Uterus (tissue), 4 donors: ENCODE data around the gene SKIC3. TPM values are rescaled to one million over a fixed set of nuclear protein-coding genes. Genes with fewer than 3 reads are reported as not detected.
A peak's percentile ranks its signal among the peaks of the same experiment; 100 is the strongest.

Experiments
- DNase-seq, 2 donors: peaks; one replicate each; pipeline ENCODE4 v3.0.0-alpha.2; 2019 to 2020
- H3K27ac ChIP-seq, 2 donors: fragments of 200-600 bp; sonication (generic); 1 replicate in 1 of 2; 2 replicates in 1 of 2; pipeline ENCODE4 v1.5.1; 2016 to 2018
- H3K27me3 ChIP-seq, 2 donors: fragments of 200-600 bp; sonication (generic); one replicate each; pipeline ENCODE4 v1.5.1; 2018 to 2019; ENCODE audit warnings: control low read depth in 1 of 2
- H3K36me3 ChIP-seq, 2 donors: fragments of 200-600 bp; sonication (generic); one replicate each; pipeline ENCODE4 v1.5.1; 2019; ENCODE audit warnings: control low read depth in 1 of 2
- H3K4me1 ChIP-seq, 2 donors: fragments of 200-600 bp; sonication (generic); one replicate each; pipeline ENCODE4 v1.5.1; 2018 to 2019; ENCODE audit warnings: control low read depth in 1 of 2
- H3K4me3 ChIP-seq, 2 donors: fragments of 200-600 bp; sonication (generic); 1 replicate in 1 of 2; 2 replicates in 1 of 2; pipeline ENCODE4 v1.5.1; 2018 to 2019; ENCODE audit warnings: mild to moderate bottlenecking in 1 of 2
- H3K9me3 ChIP-seq, 2 donors: fragments of 200-600 bp; sonication (generic); one replicate each; pipeline ENCODE4 v1.5.1; 2019; ENCODE audit warnings: control low read depth in 1 of 2
- CTCF ChIP-seq, 4 experiments: fragments of 200-600 bp in 2 of 4; fragments of 450-650 bp in 2 of 4; sonication (generic) in 2 of 4; IDR thresholded peaks; one replicate each; pipeline ENCODE4 v1.5.1; 2016 to 2019; ENCODE audit warnings: antibody characterized with exemption in 4 of 4, mild to moderate bottlenecking in 2 of 4, moderate library complexity in 1 of 4
- POLR2A ChIP-seq, 2 donors: fragments of 450-650 bp; IDR thresholded peaks; one replicate each; pipeline ENCODE4 v1.6.1; 2016; ENCODE audit warnings: antibody characterized with exemption in 2 of 2, mild to moderate bottlenecking in 1 of 2, moderate library complexity in 1 of 2
- intact Hi-C: fragments of 100-400 bp; cut with DNase I; formaldehyde crosslinking; loops from one replicate; pipeline ENCODE4 v1.15.1; 2023; ENCODE audit warnings: low total_unique reads
- total RNA-seq, 4 donors: library from RNA; depleted of rRNA in 3 of 4; stranded (reverse); fragments of >200 nt in 3 of 4; gene quantifications; one replicate each; pipeline versions ENCODE4 v1.1.0 to v1.2.4, GENCODE V29; 2014 to 2023
- donor health status: DM: yes; HTN: yes; CAD: no.

Gene SKIC3
- total RNA-seq, 4 donors from 2014 or later = 40.3 to 219 (median 90.6) TPM

- H3K27ac ChIP-seq = peak overlapping the region; percentile 80 to 89
- no peak for TF ChIP-seq CTCF (IDR thresholded peaks at IDR 0.05)
- TF ChIP-seq POLR2A (IDR thresholded peaks at IDR 0.05) = no peak
- no peaks in the 10 kb centered on the region for H3K27me3 ChIP-seq
- peak overlapping the region; percentile 54 to 75 for H3K4me3 ChIP-seq
- no peak for DNase-seq
- peaks cover 0 to 5% of the 10 kb centered on the region in 2 donors for H3K4me1 ChIP-seq
- H3K36me3 ChIP-seq = no peaks in the 10 kb centered on the region
- no peaks in the 10 kb centered on the region for H3K9me3 ChIP-seq
- intact Hi-C loops = no loop called here
Measured at GRCh38 chr5:95554331-95554646, 488 bp downstream of the SKIC3 start.

GRCh38 chr5:95549030-95549429 is 5.7 kb downstream of the SKIC3 start:
- H3K4me1 ChIP-seq = peaks cover 0 to 5% of the 10 kb centered on the region in 2 donors
- H3K27me3 ChIP-seq = no peaks in the 10 kb centered on the region
- no peaks in the 10 kb centered on the region for H3K9me3 ChIP-seq
- no peak for DNase-seq
- no peak overlapping the region for H3K27ac ChIP-seq
- intact Hi-C loops = no loop called here
- H3K36me3 ChIP-seq = no peaks in the 10 kb centered on the region
- H3K4me3 ChIP-seq = no peak overlapping the region
- TF ChIP-seq POLR2A (IDR thresholded peaks at IDR 0.05) (no peak), CTCF (IDR thresholded peaks at IDR 0.05) (no peak)

- H3K27me3 ChIP-seq = no peaks in the 10 kb centered on the region
- H3K27ac ChIP-seq = no peak overlapping the region
- H3K4me1 ChIP-seq = no peaks in the 10 kb centered on the region
- TF ChIP-seq POLR2A (IDR thresholded peaks at IDR 0.05) (no peak), CTCF (IDR thresholded peaks at IDR 0.05) (no peak)
- DNase-seq = no peak
- intact Hi-C loops = no loop called here
- H3K36me3 ChIP-seq = no peaks in the 10 kb centered on the region
- H3K4me3 ChIP-seq = no peak overlapping the region
- H3K9me3 ChIP-seq = no peaks in the 10 kb centered on the region
Measured at GRCh38 chr5:95543017-95543705, 11.6 kb downstream of the SKIC3 start.

GRCh38 chr5:95537501-95537900 is 17.3 kb downstream of the SKIC3 start:
- TF ChIP-seq CTCF (IDR thresholded peaks at IDR 0.05) = no peak
- TF ChIP-seq POLR2A (IDR thresholded peaks at IDR 0.05) = no peak
- Histone ChIP-seq H3K9me3 (no peaks in the 10 kb centered on the region), H3K27ac (no peak overlapping the region), H3K27me3 (no peaks in the 10 kb centered on the region), H3K36me3 (no peaks in the 10 kb centered on the region), H3K4me1 (no peaks in the 10 kb centered on the region), H3K4me3 (no peak overlapping the region)
- intact Hi-C loops = no loop called here
- no peak for DNase-seq

GRCh38 chr5:95533761-95534160 is 21.0 kb downstream of the SKIC3 start:
- no peak overlapping the region for H3K27ac ChIP-seq
- TF ChIP-seq POLR2A (IDR thresholded peaks at IDR 0.05) = no peak
- TF ChIP-seq CTCF (IDR thresholded peaks at IDR 0.05) = no peak
- H3K9me3 ChIP-seq = no peaks in the 10 kb centered on the region
- intact Hi-C loops = no loop called here
- no peak for DNase-seq
- H3K36me3 ChIP-seq = no peaks in the 10 kb centered on the region
- no peak overlapping the region for H3K4me3 ChIP-seq
- H3K27me3 ChIP-seq = no peaks in the 10 kb centered on the region
- H3K4me1 ChIP-seq = no peaks in the 10 kb centered on the region
